Superior temporal gyrus (tissue), 1 donor: ENCODE data around the gene KRTAP9-8.
"Not testable (repeated sequence)": the region's sequence is repeated elsewhere in the genome, so short reads cannot be mapped to it uniquely, and the experiment has no call there.

Experiments used
- DNase-seq: peaks from one replicate; pipeline ENCODE4 v3.0.0-alpha.2; 2016; ENCODE audit errors: extremely low spot score

The KRTAP9-8 gene

GRCh38 chr17:41255381-41256290 lies 17.8 kb downstream of the KRTAP9-8 start, which contains the start of gene KRTAP9-9:
Gene KRTAP9-9, plus strand, starts transcription at chr17:41255384.
- DNase-seq, result peak; percentile 2

DNA sequence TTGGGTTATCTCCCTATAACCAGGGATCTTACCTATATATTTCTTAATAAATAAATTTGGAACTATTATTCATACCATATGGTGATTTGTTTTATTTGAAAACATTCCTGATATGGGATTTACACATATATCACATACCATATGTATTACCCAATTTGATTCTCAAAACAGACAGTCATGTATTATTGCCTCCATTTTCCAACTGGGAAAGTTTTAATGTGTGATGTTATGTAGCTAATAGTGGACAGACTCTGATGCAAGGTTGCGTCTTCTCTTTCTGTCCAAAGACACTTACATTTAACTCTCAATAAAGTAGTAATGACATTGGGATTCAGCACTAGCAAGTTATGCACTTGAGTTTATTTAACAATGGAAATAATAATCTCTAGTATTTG lies 18.5 kb downstream of the KRTAP9-8 start:
- DNase-seq, result no peak

GRCh38 chr17:41258406-41258805 lies 20.6 kb downstream of the KRTAP9-8 start:
- DNase-seq, result peak; percentile 0

- peak; percentile 0 for DNase-seq
Observed at GRCh38 chr17:41263212-41263611, 25.4 kb downstream of the KRTAP9-8 start.

GRCh38 chr17:41264599-41264998 lies 26.8 kb downstream of the KRTAP9-8 start:
- peak; percentile 1 for DNase-seq

- no peak for DNase-seq
Observed at GRCh38 chr17:41265078-41265477, 27.3 kb downstream of the KRTAP9-8 start, which contains the start of gene KRTAP9-6. Gene KRTAP9-6, plus strand, starts transcription at chr17:41265378. Its CDS starts 0 bp downstream, at chr17:41265378.

DNA sequence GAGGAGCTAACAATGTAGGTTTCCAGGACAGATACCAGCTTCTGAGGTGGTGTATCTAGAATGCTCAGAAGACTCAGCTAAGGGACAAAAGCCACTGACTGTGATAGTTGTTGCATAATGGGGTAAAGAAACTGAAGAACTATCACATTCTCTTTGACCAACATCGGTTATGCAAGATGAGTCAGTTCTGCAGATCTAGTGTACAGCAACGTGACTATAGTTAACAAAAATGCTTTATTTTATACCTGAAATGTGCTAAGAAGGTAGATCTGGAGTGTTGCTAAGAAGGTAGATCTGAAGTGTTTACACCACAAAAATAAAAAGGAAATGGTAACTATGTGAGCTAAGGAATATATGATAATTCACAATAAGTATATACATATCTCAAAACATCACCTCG lies 29.9 kb downstream of the KRTAP9-8 start:
- DNase-seq, result no peak

DNA sequence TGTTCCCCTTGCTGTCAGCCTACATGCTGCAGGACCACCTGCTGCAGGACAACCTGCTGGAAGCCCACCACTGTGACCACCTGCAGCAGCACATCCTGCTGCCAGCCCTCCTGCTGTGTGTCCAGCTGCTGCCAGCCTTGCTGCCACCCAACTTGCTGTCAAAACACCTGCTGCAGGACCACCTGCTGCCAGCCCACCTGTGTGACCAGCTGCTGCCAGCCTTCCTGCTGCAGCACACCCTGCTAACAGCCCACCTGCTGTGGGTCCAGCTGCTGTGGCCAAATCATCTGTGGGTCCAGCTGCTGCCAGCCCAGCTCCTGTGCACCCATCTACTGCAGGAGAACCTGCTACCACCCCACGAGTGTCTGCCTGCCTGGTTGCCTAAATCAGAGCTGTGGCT lies 33.5 kb downstream of the KRTAP9-8 start:
- DNase-seq, result not testable (repeated sequence)

DNA sequence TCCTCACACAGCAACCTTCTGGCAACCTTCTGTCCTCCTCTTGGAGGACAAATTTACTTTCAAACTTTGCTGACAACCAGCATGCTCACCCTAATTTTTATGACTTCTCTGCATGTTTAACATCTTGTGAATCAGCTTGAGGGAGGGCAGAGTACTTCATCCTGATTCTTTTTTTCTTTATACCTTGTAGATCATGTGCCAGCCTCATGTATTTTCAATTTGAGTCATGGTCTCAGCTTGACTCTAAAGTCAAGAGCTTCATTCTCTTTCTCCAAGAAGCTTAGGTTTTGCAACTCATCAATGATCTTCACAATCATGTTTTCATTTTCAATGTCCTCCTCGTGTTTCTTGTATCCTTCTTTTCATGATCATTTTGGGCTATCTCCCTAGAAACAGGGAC lies 34.1 kb downstream of the KRTAP9-8 start:
- DNase-seq, result no peak

GRCh38 chr17:41275648-41276190 lies 37.9 kb downstream of the KRTAP9-8 start, which contains the start of gene KRTAP9-7:
Gene KRTAP9-7, plus strand, starts transcription at chr17:41275698. Its CDS starts 0 bp downstream, at chr17:41275698.
- DNase-seq, result peak; percentile 0

GRCh38 chr17:41278176-41278955 lies 40.6 kb downstream of the KRTAP9-8 start:
- peak; percentile 1 for DNase-seq

GRCh38 chr17:41284043-41284442 lies 46.2 kb downstream of the KRTAP9-8 start:
- peak; percentile 1 for DNase-seq

- peak; percentile 1 for DNase-seq
Observed at GRCh38 chr17:41284546-41284945, 46.7 kb downstream of the KRTAP9-8 start.

GRCh38 chr17:41287050-41287449 lies 49.3 kb downstream of the KRTAP9-8 start:
- DNase-seq, result peak; percentile 1
